Upper lobe of left lung (tissue), 6 donors: Measurements from ENCODE around the gene MKLN1. TPM values are rescaled to one million over a fixed set of nuclear protein-coding genes. Genes with fewer than 3 reads are reported as not detected.
"Not testable (repeated sequence)": the region's sequence is repeated elsewhere in the genome, so short reads cannot be mapped to it uniquely, and the experiment has no call there.

ENCODE experiments used
- ATAC-seq, 2 donors: fragments of 200-7000 bp; cut with Tn5 transposase; one replicate each; pipeline ENCODE4 v1.9.1; 2022; ENCODE audit warnings: mild to moderate bottlenecking in 2 of 2, moderate library complexity in 2 of 2; ENCODE audit not compliant: low FRiP score in 2 of 2
- DNase-seq, 2 donors: peaks; one replicate each; pipeline ENCODE4 v3.0.0-alpha.2; 2019 to 2020
- H3K27ac ChIP-seq, 4 donors: fragments of 200-600 bp; sonication (generic); one replicate each; pipeline ENCODE4 v1.5.1; 2016 to 2019
- H3K27me3 ChIP-seq, 4 donors: fragments of 200-600 bp; sonication (generic); one replicate each; pipeline ENCODE4 v1.5.1; 2017 to 2019
- H3K36me3 ChIP-seq, 4 donors: fragments of 200-600 bp; sonication (generic); one replicate each; pipeline ENCODE4 v1.5.1; 2016 to 2019
- H3K4me1 ChIP-seq, 4 donors: fragments of 200-600 bp; sonication (generic); one replicate each; pipeline ENCODE4 v1.5.1; 2018 to 2019
- H3K4me3 ChIP-seq, 4 donors: fragments of 200-600 bp; sonication (generic); one replicate each; pipeline ENCODE4 v1.5.1; 2017 to 2019; ENCODE audit warnings: mild to moderate bottlenecking in 2 of 4, moderate library complexity in 1 of 4
- H3K9me3 ChIP-seq, 4 donors: fragments of 200-600 bp; sonication (generic); one replicate each; pipeline ENCODE4 v1.5.1; 2018 to 2019
- EP300 ChIP-seq, 4 donors: sonication (generic); formaldehyde crosslinking; IDR thresholded peaks; one replicate each; pipeline ENCODE4 v1.5.1; 2017; ENCODE audit warnings: antibody characterized with exemption in 4 of 4, control low read depth in 2 of 4
- POLR2A ChIP-seq, 4 donors: fragments of 450-650 bp; IDR thresholded peaks; one replicate each; pipeline ENCODE4 v1.5.1; 2016 to 2017; ENCODE audit warnings: antibody characterized with exemption in 4 of 4, mild to moderate bottlenecking in 2 of 4
- POLR2AphosphoS5 ChIP-seq, 2 donors: sonication (generic); formaldehyde crosslinking; IDR thresholded peaks; one replicate each; pipeline ENCODE4 v1.5.1; 2017; ENCODE audit warnings: antibody characterized with exemption in 2 of 2
- WGBS, 2 donors: methylation state at CpG; one replicate each; pipeline ENCODE4 v1.1.5; 2017 to 2018; 5-methylcytosine and 5-hydroxymethylcytosine counted together
- total RNA-seq, 6 donors: library from RNA; depleted of rRNA in 4 of 6; stranded (reverse); fragments of >200 nt in 4 of 6; gene quantifications; one replicate each; pipeline versions ENCODE4 v1.1.0 to v1.2.1, GENCODE V29; 2016 to 2021
- TF ChIP-seq, protein P1 (sequence below), 6 experiments: fragments of 450-650 bp in 4 of 6; fragments of 200-600 bp in 2 of 6; sonication (generic) in 2 of 6; IDR thresholded peaks; one replicate each; pipeline ENCODE4 v1.5.1; 2016 to 2019; ENCODE audit warnings: antibody characterized with exemption in 6 of 6
- donor health status: DM: no; HTN: no; CAD: no; lungs with moderate emphysema.
- donor health status: DM: no; HTN: yes; CAD: no; lungs with severe emphysema.

The MKLN1 gene
- total RNA-seq, 6 donors from 2014 or later: 36.7 to 105 (median 44.5) TPM

DNA sequence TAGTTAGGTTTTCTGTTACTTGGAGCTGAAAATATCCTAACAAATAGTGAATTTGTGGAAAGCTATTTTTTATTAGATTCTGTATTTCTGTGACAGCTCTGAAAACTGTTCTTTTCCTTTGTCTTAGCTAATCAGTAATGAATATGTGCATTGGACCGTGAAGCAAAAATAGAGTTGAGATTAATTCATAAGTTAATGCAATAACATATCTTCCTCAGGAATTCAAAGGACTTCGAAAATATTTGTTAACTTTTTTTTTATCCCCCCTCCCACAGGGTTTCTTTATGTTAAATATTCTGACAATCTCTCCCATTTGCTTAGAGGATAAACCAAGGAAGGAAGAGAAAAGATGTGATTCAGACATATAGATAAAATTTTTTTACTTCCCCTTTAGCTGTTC, 127.3 kb downstream of the MKLN1 start:
- Histone ChIP-seq H3K9me3 (no peaks in the 10 kb centered on the region), H3K4me1 (no peaks in the 10 kb centered on the region), H3K27me3 (no peaks in the 10 kb centered on the region), H3K4me3 (no peak overlapping the region), H3K36me3 (peaks cover 0 to 11% (median 0%) of the 10 kb centered on the region in 4 donors), H3K27ac (no peak overlapping the region)
- TF ChIP-seq POLR2AphosphoS5 (IDR thresholded peaks at IDR 0.05): no peak
- DNase-seq (no peak), ATAC-seq (no peak)
- 84 to 89% methylated on average over 2 of the region's 2 CpGs for WGBS, 2 donors

DNA sequence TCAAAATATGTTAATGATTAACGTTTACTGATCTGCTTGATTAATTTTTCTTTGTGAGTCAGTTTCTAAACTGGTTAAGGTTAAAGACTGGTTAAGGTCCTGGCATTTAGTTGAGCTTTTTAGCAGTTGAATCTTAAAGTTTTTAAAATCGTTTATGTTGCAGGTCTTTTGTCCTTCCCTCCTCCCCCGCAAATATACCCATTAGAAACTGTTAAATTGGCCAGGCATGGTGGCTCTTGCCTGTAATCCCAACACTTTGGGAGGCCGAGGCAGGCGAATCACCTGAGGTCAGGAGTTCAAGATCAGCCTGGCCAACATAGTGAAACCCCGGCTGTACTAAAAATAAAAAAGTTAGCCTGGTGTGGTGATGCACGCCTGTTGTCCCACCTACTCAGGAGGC, 127.9 kb downstream of the MKLN1 start:
- TF ChIP-seq, protein P1, sequence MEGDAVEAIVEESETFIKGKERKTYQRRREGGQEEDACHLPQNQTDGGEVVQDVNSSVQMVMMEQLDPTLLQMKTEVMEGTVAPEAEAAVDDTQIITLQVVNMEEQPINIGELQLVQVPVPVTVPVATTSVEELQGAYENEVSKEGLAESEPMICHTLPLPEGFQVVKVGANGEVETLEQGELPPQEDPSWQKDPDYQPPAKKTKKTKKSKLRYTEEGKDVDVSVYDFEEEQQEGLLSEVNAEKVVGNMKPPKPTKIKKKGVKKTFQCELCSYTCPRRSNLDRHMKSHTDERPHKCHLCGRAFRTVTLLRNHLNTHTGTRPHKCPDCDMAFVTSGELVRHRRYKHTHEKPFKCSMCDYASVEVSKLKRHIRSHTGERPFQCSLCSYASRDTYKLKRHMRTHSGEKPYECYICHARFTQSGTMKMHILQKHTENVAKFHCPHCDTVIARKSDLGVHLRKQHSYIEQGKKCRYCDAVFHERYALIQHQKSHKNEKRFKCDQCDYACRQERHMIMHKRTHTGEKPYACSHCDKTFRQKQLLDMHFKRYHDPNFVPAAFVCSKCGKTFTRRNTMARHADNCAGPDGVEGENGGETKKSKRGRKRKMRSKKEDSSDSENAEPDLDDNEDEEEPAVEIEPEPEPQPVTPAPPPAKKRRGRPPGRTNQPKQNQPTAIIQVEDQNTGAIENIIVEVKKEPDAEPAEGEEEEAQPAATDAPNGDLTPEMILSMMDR (IDR thresholded peaks at IDR 0.05): no peak
- TF ChIP-seq POLR2AphosphoS5 (IDR thresholded peaks at IDR 0.05): no peak
- no peak for TF ChIP-seq POLR2A (IDR thresholded peaks at IDR 0.05)
- TF ChIP-seq EP300 (IDR thresholded peaks at IDR 0.05): no peak
- H3K9me3 ChIP-seq: no peaks in the 10 kb centered on the region
- no peaks in the 10 kb centered on the region for H3K4me1 ChIP-seq
- 87 to 93% methylated on average over 7 of the region's 7 CpGs for WGBS, 2 donors
- no peaks in the 10 kb centered on the region for H3K27me3 ChIP-seq
- no peak overlapping the region for H3K27ac ChIP-seq
- no peak for ATAC-seq
- no peak for DNase-seq
- peaks cover 0 to 6% (median 0%) of the 10 kb centered on the region in 4 donors for H3K36me3 ChIP-seq
- no peak overlapping the region for H3K4me3 ChIP-seq

DNA sequence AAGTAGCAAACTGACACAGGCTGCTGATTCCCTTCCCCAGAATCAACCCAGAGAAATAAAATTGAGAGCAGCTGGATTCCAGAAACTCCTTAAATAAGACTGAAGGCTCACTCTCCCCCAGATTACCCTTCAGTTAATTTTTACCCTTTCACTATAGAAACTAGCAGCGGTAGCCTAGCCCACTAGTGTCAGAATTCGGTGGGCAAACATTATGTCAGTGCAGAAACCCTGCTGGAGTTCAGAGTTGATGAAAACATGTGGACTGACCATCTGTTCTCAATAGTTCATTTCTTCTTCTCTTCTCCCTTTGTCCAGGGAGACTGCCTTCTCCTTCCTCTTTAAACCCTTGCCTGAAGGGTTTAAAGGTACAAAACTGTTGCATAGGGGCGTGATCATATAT, 128.7 kb downstream of the MKLN1 start:
- DNase-seq (no peak), ATAC-seq (no peak)
- Histone ChIP-seq H3K27me3 (no peaks in the 10 kb centered on the region), H3K4me3 (no peak overlapping the region), H3K27ac (no peak overlapping the region), H3K9me3 (no peaks in the 10 kb centered on the region), H3K36me3 (peaks cover 0 to 6% (median 0%) of the 10 kb centered on the region in 4 donors), H3K4me1 (no peaks in the 10 kb centered on the region)
- no peak for TF ChIP-seq EP300 (IDR thresholded peaks at IDR 0.05)
- no peak for TF ChIP-seq POLR2A (IDR thresholded peaks at IDR 0.05)
- no peak for TF ChIP-seq POLR2AphosphoS5 (IDR thresholded peaks at IDR 0.05)
- TF ChIP-seq, protein P1 (IDR thresholded peaks at IDR 0.05): no peak
- 90 to 98% methylated on average over 3 of the region's 3 CpGs for WGBS, 2 donors

DNA sequence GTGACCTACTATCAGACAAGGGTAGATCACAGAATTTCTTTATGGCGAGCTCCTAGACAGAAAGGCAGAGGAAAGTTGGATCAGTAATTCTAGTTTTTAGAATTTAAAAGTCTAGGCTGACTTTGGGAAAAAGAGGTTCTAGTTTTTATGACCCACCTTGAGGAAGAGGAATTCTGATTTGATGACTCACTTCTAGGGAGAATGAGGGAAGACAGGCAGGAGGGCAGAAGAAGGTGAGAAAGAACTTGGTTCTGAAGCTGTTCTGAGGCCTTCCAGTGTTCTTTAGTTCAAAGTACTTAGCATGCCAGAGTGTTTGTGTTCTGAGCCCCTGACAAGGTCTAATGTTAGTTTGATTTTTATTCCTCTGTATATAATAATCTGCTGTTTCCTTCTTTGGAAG, 131.6 kb downstream of the MKLN1 start:
- Histone ChIP-seq H3K36me3 (peaks cover 4 to 9% (median 8%) of the 10 kb centered on the region in 4 donors), H3K4me1 (no peaks in the 10 kb centered on the region), H3K27ac (no peak overlapping the region), H3K27me3 (no peaks in the 10 kb centered on the region), H3K9me3 (no peaks in the 10 kb centered on the region), H3K4me3 (no peak overlapping the region)
- TF ChIP-seq POLR2AphosphoS5 (IDR thresholded peaks at IDR 0.05) (no peak), EP300 (IDR thresholded peaks at IDR 0.05) (no peak), POLR2A (IDR thresholded peaks at IDR 0.05) (no peak)
- TF ChIP-seq, protein P1 (IDR thresholded peaks at IDR 0.05): no peak
- no peak for ATAC-seq
- WGBS, 2 donors: 94 to 96% methylated on average over 1 of the region's 1 CpG
- DNase-seq: no peak

DNA sequence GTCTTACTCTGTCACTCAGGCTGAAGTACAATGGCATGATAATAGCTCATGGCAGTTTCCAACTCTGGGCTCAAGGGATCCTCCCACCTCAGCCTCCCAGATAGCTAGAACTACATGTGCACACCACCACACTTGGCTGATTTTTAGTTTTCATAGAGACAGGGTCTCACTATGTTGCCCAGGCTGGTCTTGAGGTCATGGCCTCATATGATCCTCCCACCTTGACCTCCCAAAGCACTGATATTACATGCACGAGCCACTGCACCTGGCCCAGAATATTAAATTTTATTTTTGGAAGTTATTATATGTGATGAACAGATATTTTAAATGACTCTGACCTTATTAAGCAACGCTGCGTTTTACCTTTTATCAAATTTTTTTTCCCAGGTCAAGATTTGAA, 134.4 kb downstream of the MKLN1 start:
- no peak for TF ChIP-seq EP300 (IDR thresholded peaks at IDR 0.05)
- TF ChIP-seq POLR2A (IDR thresholded peaks at IDR 0.05): no peak
- TF ChIP-seq, protein P1 (IDR thresholded peaks at IDR 0.05): no peak
- DNase-seq (no peak), ATAC-seq (no peak)
- Histone ChIP-seq H3K4me3 (no peak overlapping the region), H3K27ac (no peak overlapping the region), H3K27me3 (no peaks in the 10 kb centered on the region), H3K9me3 (no peaks in the 10 kb centered on the region), H3K36me3 (peaks cover 4 to 38% (median 24%) of the 10 kb centered on the region in 4 donors), H3K4me1 (no peaks in the 10 kb centered on the region)
- WGBS, 2 donors: 80 to 82% methylated on average over 3 of the region's 3 CpGs

DNA sequence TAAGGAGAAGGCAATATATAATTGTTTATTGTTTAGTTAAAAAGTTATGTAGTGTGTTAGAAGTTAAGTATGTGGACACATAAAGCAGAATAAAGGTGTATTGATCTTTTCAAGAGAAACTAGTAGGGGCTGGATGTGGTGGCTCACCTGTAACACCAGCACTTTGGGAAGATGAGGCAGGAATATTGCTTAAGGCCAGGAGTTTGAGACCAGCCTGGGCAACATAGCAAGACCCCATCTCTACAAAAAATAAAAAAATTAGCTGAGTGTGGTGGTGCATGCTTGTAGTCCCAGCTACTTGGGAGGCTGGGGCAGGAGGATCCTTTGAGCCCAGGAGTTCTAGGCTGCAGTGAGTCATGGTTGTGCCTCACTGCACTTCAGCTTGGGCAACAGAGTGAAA, 135.0 kb downstream of the MKLN1 start:
- not testable (repeated sequence) for H3K4me3 ChIP-seq, H3K27ac ChIP-seq, H3K4me1 ChIP-seq, H3K9me3 ChIP-seq, DNase-seq, H3K27me3 ChIP-seq, ATAC-seq
- H3K36me3 ChIP-seq: peaks cover 8 to 43% (median 30%) of the 10 kb centered on the region in 4 donors
